Kidney (tissue), 14 donors: ENCODE results near the gene TAOK3. TPM values are rescaled to one million over a fixed set of nuclear protein-coding genes. Genes with fewer than 3 reads are reported as not detected.

Source experiments
- DNase-seq, 5 donors: peaks; one replicate each; pipeline ENCODE4 v3.0.0-alpha.2; 2013 to 2020
- FAIRE-seq: peaks from 2 replicates; lab custom pipeline; 2012; peaks lifted over from hg19 to GRCh38; lab: Jason Lieb, UNC
- H3K27ac ChIP-seq, 2 donors: one replicate each; pipeline ENCODE4 v1.7.0; 2013; ENCODE audit warnings: low read depth in 2 of 2, low read length in 2 of 2, inconsistent platforms in 1 of 2
- H3K27me3 ChIP-seq: one replicate; pipeline ENCODE4 v1.7.1; 2013; ENCODE audit warnings: low read length, inconsistent platforms; ENCODE audit not compliant: control insufficient read depth, insufficient read depth
- H3K36me3 ChIP-seq, 3 donors: one replicate each; pipeline versions ENCODE4 v1.7.0 to v1.7.1; 2013; ENCODE audit warnings: low read length in 3 of 3, control low read depth in 1 of 3, inconsistent platforms in 1 of 3; ENCODE audit not compliant: insufficient read depth in 3 of 3, control insufficient read depth in 2 of 3
- H3K4me1 ChIP-seq, 3 donors: one replicate each; pipeline versions ENCODE4 v1.7.0 to v1.7.1; 2013; ENCODE audit warnings: low read length in 3 of 3, inconsistent platforms in 1 of 3, low read depth in 1 of 3; ENCODE audit not compliant: control insufficient read depth in 2 of 3, insufficient read depth in 2 of 3
- H3K4me3 ChIP-seq, 3 donors: one replicate each; pipeline versions ENCODE4 v1.7.0 to v1.8.1; 2013; ENCODE audit warnings: low read length in 3 of 3, control low read depth in 1 of 3, inconsistent platforms in 1 of 3
- H3K9ac ChIP-seq, 3 donors: one replicate each; pipeline versions ENCODE4 v1.7.0 to v1.7.1; 2013; ENCODE audit warnings: low read length in 3 of 3, control low read depth in 1 of 3, inconsistent platforms in 1 of 3
- H3K9me3 ChIP-seq, 3 donors: one replicate each; pipeline versions ENCODE4 v1.7.0 to v1.7.1; 2013; ENCODE audit warnings: low read length in 3 of 3, control low read depth in 1 of 3, inconsistent platforms in 1 of 3; ENCODE audit not compliant: control insufficient read depth in 2 of 3, insufficient read depth in 1 of 3
- intact Hi-C: fragments of 100-400 bp; cut with DNase I; formaldehyde crosslinking; loops from one replicate; pipeline ENCODE4 v1.11.1; 2022
- polyA plus RNA-seq: library from polyadenylated mRNA; stranded (reverse); fragments of 350-450 nt; fragmentation: Illumina TruSeq; extraction: RNeasy Lipid Tissue Mini Kit (QIAGEN cat#74804); gene quantifications from one replicate; pipeline ENCODE4 v1.2.3, GENCODE V29; 2014; ENCODE audit warnings: low read depth, low replicate concordance; ENCODE audit not compliant: insufficient read depth
- total RNA-seq: library from RNA; stranded (reverse); fragmentation: NEBNext Ultra II Directional; extraction: Animal tissue kit (Norgen Biotek cat#: 25700); gene quantifications from one replicate; pipeline ENCODE4 v1.2.1, GENCODE V29; 2021
- TF ChIP-seq, protein P1 (sequence below): IDR thresholded peaks from 3 replicates; pipeline ENCODE4 v1.5.1; 2012; ENCODE audit warnings: mild to moderate bottlenecking, moderate library complexity, borderline replicate concordance; ENCODE audit not compliant: insufficient read depth; ENCODE audit errors: extremely low read depth
- donor health status: control.
- donor health status: control.
- donor health status: control.
- donor health status: control.
- donor health status: control.
- donor health status: DM: yes; HTN: yes; CAD: no.
- donor health status: Normal renal cell carcinoma (clear cell type).

TAOK3 gene
- total and polyA plus RNA-seq, 2 donors from 2014 or later = 14.0 to 36.1 TPM

DNA sequence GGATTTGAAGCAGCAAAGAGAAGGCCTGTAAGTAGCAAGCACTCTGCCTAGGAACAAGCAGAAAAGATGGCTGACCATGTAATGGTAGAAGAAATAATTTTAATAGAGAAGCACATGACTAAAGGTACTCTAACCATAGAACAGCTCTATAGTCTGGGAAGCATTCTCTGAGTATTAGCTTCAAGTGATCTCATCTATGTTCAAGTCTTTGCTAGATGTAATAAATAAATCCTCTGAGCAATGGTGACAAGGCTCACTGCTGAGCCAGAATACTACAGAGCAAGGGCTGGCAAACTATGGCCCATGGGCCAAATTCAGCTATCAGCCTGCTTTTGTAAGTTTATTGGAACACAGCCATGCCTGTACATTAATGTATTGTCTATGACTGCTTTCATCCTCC is 152.0 kb downstream of the TAOK3 start:
- DNase-seq (no peak), FAIRE-seq (no peak)
- Histone ChIP-seq H3K4me1 (peaks cover 0 to 4% (median 0%) of the 10 kb centered on the region in 3 donors), H3K4me3 (no peak overlapping the region), H3K36me3 (no peaks in the 10 kb centered on the region), H3K9me3 (no peaks in the 10 kb centered on the region), H3K27ac (no peak overlapping the region), H3K27me3 (no peaks in the 10 kb centered on the region), H3K9ac (no peak overlapping the region)
- TF ChIP-seq, protein P1, sequence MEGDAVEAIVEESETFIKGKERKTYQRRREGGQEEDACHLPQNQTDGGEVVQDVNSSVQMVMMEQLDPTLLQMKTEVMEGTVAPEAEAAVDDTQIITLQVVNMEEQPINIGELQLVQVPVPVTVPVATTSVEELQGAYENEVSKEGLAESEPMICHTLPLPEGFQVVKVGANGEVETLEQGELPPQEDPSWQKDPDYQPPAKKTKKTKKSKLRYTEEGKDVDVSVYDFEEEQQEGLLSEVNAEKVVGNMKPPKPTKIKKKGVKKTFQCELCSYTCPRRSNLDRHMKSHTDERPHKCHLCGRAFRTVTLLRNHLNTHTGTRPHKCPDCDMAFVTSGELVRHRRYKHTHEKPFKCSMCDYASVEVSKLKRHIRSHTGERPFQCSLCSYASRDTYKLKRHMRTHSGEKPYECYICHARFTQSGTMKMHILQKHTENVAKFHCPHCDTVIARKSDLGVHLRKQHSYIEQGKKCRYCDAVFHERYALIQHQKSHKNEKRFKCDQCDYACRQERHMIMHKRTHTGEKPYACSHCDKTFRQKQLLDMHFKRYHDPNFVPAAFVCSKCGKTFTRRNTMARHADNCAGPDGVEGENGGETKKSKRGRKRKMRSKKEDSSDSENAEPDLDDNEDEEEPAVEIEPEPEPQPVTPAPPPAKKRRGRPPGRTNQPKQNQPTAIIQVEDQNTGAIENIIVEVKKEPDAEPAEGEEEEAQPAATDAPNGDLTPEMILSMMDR = no peak
- intact Hi-C loops = no loop called here

DNA sequence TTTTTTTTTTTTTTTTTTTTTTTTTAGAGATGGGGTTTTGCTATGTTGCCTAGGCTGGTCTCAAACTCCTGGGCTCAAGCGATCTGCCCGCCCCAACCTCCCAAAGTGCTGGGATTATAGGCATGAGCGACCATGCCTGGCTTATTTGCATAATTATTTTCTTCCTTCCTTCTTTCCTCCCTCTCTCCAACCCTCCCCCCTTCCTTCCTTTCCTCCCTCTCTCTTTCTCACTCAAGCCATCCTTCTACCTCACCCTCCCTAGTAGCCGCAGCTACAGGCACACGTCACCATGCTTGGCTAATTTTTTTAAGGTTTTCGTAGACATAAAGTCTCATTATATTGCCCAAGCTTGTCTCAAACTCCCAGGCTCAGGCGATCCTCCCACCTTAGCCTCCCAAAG is 152.9 kb downstream of the TAOK3 start:
- DNase-seq (no peak), FAIRE-seq (no peak)
- TF ChIP-seq, protein P1 = no peak
- H3K9ac ChIP-seq = no peak overlapping the region
- H3K36me3 ChIP-seq = no peaks in the 10 kb centered on the region
- peaks cover 0 to 4% (median 0%) of the 10 kb centered on the region in 3 donors for H3K4me1 ChIP-seq
- H3K27ac ChIP-seq = no peak overlapping the region
- no peak overlapping the region for H3K4me3 ChIP-seq
- no peaks in the 10 kb centered on the region for H3K27me3 ChIP-seq
- H3K9me3 ChIP-seq = no peaks in the 10 kb centered on the region
- intact Hi-C loops = no loop called here

DNA sequence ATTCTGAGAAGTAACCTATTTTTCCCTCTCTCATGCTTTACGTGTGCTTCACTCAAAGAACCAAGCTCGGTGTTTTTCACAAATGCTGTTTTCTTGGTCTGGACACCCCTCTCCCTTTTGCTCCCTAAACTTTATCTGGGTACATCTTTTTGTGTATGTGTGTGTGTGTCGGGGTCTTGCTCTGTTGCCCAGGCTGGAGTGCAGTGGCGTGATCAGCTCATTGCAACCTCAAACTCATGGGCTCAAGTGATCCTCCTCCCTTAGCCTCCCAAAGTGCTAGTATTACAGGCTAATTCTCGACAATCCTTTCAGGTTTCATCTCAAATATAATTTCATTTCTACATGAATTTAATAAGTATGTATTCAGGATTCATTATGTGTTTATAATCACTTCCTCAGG is 153.6 kb downstream of the TAOK3 start:
- H3K4me3 ChIP-seq = no peak overlapping the region
- no peak for FAIRE-seq
- intact Hi-C loops = no loop called here
- no peaks in the 10 kb centered on the region for H3K9me3 ChIP-seq
- no peak for DNase-seq
- no peaks in the 10 kb centered on the region for H3K27me3 ChIP-seq
- TF ChIP-seq, protein P1 = no peak
- H3K4me1 ChIP-seq = peaks cover 0 to 4% (median 0%) of the 10 kb centered on the region in 3 donors
- H3K9ac ChIP-seq = no peak overlapping the region
- peak overlapping the region in 1 of 2 donors; percentile 40 for H3K27ac ChIP-seq
- no peaks in the 10 kb centered on the region for H3K36me3 ChIP-seq

- DNase-seq (no peak), FAIRE-seq (no peak)
- Histone ChIP-seq H3K4me1 (no peaks in the 10 kb centered on the region), H3K27me3 (no peaks in the 10 kb centered on the region), H3K9me3 (no peaks in the 10 kb centered on the region), H3K36me3 (peaks cover 0 to 4% (median 3%) of the 10 kb centered on the region in 3 donors), H3K27ac (no peak overlapping the region), H3K4me3 (no peak overlapping the region), H3K9ac (no peak overlapping the region)
- TF ChIP-seq, protein P1 = no peak
- intact Hi-C loops = no loop called here
Observed at GRCh38 chr12:118213452-118213851, 159.3 kb downstream of the TAOK3 start.
